HCT116 (cell line): ENCODE measurements around the gene SLC2A14. TPM values are rescaled to one million over a fixed set of nuclear protein-coding genes. Genes with fewer than 3 reads are reported as not detected.

Experiments used
- ATAC-seq: fragments of 200-7000 bp; cut with Tn5 transposase; 2 replicates; pipeline ENCODE4 v1.9.1; 2020; ENCODE audit warnings: mild to moderate bottlenecking, moderate library complexity
- BruUV-seq: library from RNA; stranded (reverse); fragments of 400-500 nt; replicated peaks from 2 replicates; lab custom pipeline; 2021; lab: Mats Ljungman, UMichigan
- CTCF ChIA-PET: fragments of 300-600 bp; sonication (Branson Sonifier 250); formaldehyde crosslinking; loops from one replicate; lab custom pipeline; 2021; ENCODE audit warnings: antibody characterized with exemption; lab: Charles Lee
- POLR2A ChIA-PET: fragments of 300-600, 350-600 bp; sonication (Branson Sonifier 250); formaldehyde crosslinking; loops from one replicate; lab custom pipeline; 2021; ENCODE audit warnings: antibody characterized with exemption; lab: Charles Lee
- RAD21 ChIA-PET, 2 experiments: fragments of 300-600 bp; sonication (Branson Sonifier 250); formaldehyde crosslinking; loops; one replicate each; lab custom pipeline; 2023; ENCODE audit warnings: low total read pairs in 2 of 2; ENCODE audit not compliant: uncharacterized antibody in 2 of 2, unreplicated experiment in 2 of 2, low non-redundant PET in 1 of 2; lab: Charles Lee
- DNase-seq: peaks from one replicate; pipeline ENCODE4 v3.0.0-alpha.2; 2010; ENCODE audit warnings: low read depth, low spot score
- H2AFZ ChIP-seq: fragments of 200-600 bp; shearing (Covaris generic), sonication (generic); 2 replicates; pipeline ENCODE4 v1.6.1; 2017; ENCODE audit warnings: low read depth, mixed run types, mixed read lengths, antibody characterized with exemption, low read length; ENCODE audit not compliant: poor library complexity, severe bottlenecking
- H3K27ac ChIP-seq: 2 replicates; pipeline ENCODE4 v1.5.1; 2012; ENCODE audit warnings: low read depth, low read length
- H3K27me3 ChIP-seq: fragments of 200-600 bp; sonication (generic); 2 replicates; pipeline ENCODE4 v1.6.1; 2016; ENCODE audit warnings: mixed run types, low read length, mixed read lengths; ENCODE audit not compliant: insufficient read depth
- H3K36me3 ChIP-seq, 2 experiments: fragments of 200-500 bp in 1 of 2; fragments of 200-600 bp in 1 of 2; sonication (Bioruptor generic) in 1 of 2; sonication (generic) in 1 of 2; 2 replicates each; pipeline versions ENCODE4 v1.5.1 to v1.6.1; 2014 to 2016; ENCODE audit warnings: low read length in 2 of 2, inconsistent platforms in 1 of 2, mixed read lengths in 1 of 2, mixed run types in 1 of 2; ENCODE audit not compliant: insufficient read depth in 2 of 2, control insufficient read depth in 1 of 2
- H3K4me1 ChIP-seq, 2 experiments: fragments of 200-600 bp in 1 of 2; sonication (generic) in 1 of 2; 2 replicates each; pipeline versions ENCODE4 v1.5.1 to v1.6.1; 2012 to 2017; ENCODE audit warnings: low read length in 2 of 2, inconsistent platforms in 1 of 2, mild to moderate bottlenecking in 1 of 2, mixed read lengths in 1 of 2, mixed run types in 1 of 2, moderate library complexity in 1 of 2; ENCODE audit not compliant: insufficient read depth in 2 of 2, control insufficient read depth in 1 of 2
- H3K4me2 ChIP-seq: fragments of 200-600 bp; sonication (generic); 2 replicates; pipeline ENCODE4 v1.6.1; 2017; ENCODE audit warnings: mixed run types, low read length, mixed read lengths
- H3K4me3 ChIP-seq, 2 experiments: fragments of 200-600 bp in 1 of 2; sonication (generic) in 1 of 2; replicated peaks in 1 of 2; 2 replicates each; pipeline ENCODE4 v1.5.1; 2011 to 2016; ENCODE audit warnings: low read length in 2 of 2, control low read depth in 1 of 2, low read depth in 1 of 2, mild to moderate bottlenecking in 1 of 2, mixed read lengths in 1 of 2, mixed run types in 1 of 2
- H3K79me2 ChIP-seq: fragments of 200-600 bp; sonication (generic); 2 replicates; pipeline ENCODE4 v1.6.1; 2017; ENCODE audit warnings: mild to moderate bottlenecking, mixed run types, low read length, moderate library complexity, mixed read lengths; ENCODE audit not compliant: insufficient read depth
- H3K9ac ChIP-seq: fragments of 200-600 bp; sonication (generic); 2 replicates; pipeline ENCODE4 v1.6.1; 2016; ENCODE audit warnings: low read length, mixed read lengths
- H3K9me2 ChIP-seq: fragments of 200-600 bp; sonication (generic), shearing (Covaris generic); 2 replicates; pipeline ENCODE4 v1.6.1; 2017; ENCODE audit warnings: mixed run types, mild to moderate bottlenecking, moderate library complexity; ENCODE audit not compliant: insufficient read depth
- H3K9me3 ChIP-seq, 2 experiments: fragments of 200-500 bp in 1 of 2; fragments of 200-600 bp in 1 of 2; sonication (Bioruptor generic) in 1 of 2; sonication (generic) in 1 of 2; 2 replicates each; pipeline ENCODE4 v1.6.1; 2014 to 2017; ENCODE audit warnings: low read length in 2 of 2, mixed read lengths in 2 of 2, inconsistent platforms in 1 of 2, low read depth in 1 of 2, mild to moderate bottlenecking in 1 of 2, mixed run types in 1 of 2, moderate library complexity in 1 of 2; ENCODE audit not compliant: control insufficient read depth in 1 of 2, insufficient read depth in 1 of 2
- H4K20me1 ChIP-seq: fragments of 200-600 bp; sonication (generic), shearing (Covaris generic); 2 replicates; pipeline ENCODE4 v1.6.1; 2017; ENCODE audit warnings: mixed run types, mild to moderate bottlenecking, moderate library complexity; ENCODE audit not compliant: insufficient read depth
- CEBPB ChIP-seq: IDR thresholded peaks from 2 replicates; pipeline ENCODE4 v1.6.1; 2012; ENCODE audit warnings: low read depth
- EGR1 ChIP-seq: IDR thresholded peaks from 2 replicates; pipeline ENCODE4 v1.6.1; 2012; ENCODE audit warnings: low read depth
- ELF1 ChIP-seq: IDR thresholded peaks from 2 replicates; pipeline ENCODE4 v1.6.1; 2012; ENCODE audit warnings: low read depth, borderline replicate concordance
- EZH2 ChIP-seq: fragments of 200-600 bp; sonication (generic); IDR thresholded peaks from 2 replicates; pipeline ENCODE4 v1.6.1; 2017; ENCODE audit warnings: antibody characterized with exemption, mixed run types
- EZH2phosphoT487 ChIP-seq: fragments of 200-600 bp; IDR thresholded peaks from 2 replicates; pipeline ENCODE4 v1.6.1; 2018; ENCODE audit warnings: antibody characterized with exemption, borderline replicate concordance
- FOSL1 ChIP-seq: IDR thresholded peaks from 2 replicates; pipeline ENCODE4 v1.6.1; 2012; ENCODE audit warnings: low read depth
- JUND ChIP-seq: IDR thresholded peaks from 2 replicates; pipeline ENCODE4 v1.6.1; 2012
- MAX ChIP-seq: IDR thresholded peaks from 2 replicates; pipeline ENCODE4 v1.6.1; 2012
- POLR2A ChIP-seq: IDR thresholded peaks from 2 replicates; pipeline ENCODE4 v1.7.0; 2011; ENCODE audit warnings: borderline replicate concordance; ENCODE audit not compliant: insufficient read depth, insufficient read length; ENCODE audit errors: extremely low read depth
- POLR2AphosphoS5 ChIP-seq: IDR thresholded peaks from 2 replicates; pipeline ENCODE4 v1.6.1; 2011; ENCODE audit warnings: mild to moderate bottlenecking, low read depth, low read length, moderate library complexity
- SIN3A ChIP-seq: IDR thresholded peaks from 2 replicates; pipeline ENCODE4 v1.6.1; 2012; ENCODE audit warnings: low read depth
- SRF ChIP-seq: IDR thresholded peaks from 2 replicates; pipeline ENCODE4 v1.6.1; 2012; ENCODE audit warnings: low read depth
- TCF7L2 ChIP-seq: IDR thresholded peaks from 2 replicates; pipeline ENCODE4 v1.7.0; 2011; ENCODE audit warnings: borderline replicate concordance, inconsistent platforms; ENCODE audit not compliant: insufficient read depth, insufficient read length; ENCODE audit errors: extremely low read depth
- YY1 ChIP-seq: IDR thresholded peaks from 2 replicates; pipeline ENCODE4 v1.6.1; 2011; ENCODE audit warnings: low read length, low read depth, moderate library complexity, mild to moderate bottlenecking; ENCODE audit not compliant: insufficient replicate concordance; ENCODE audit errors: extremely low read depth
- ZFX ChIP-seq: fragments of 450-650 bp; IDR thresholded peaks from 2 replicates; pipeline ENCODE4 v1.6.1; 2017
- ZNF274 ChIP-seq: fragments of 200-500 bp; sonication (Bioruptor generic); IDR thresholded peaks from 2 replicates; pipeline ENCODE4 v1.6.1; 2014; ENCODE audit warnings: mild to moderate bottlenecking, low read depth, low read length, inconsistent platforms
- intact Hi-C: fragments of 100-400 bp; cut with micrococcal nuclease; formaldehyde crosslinking; loops from 2 replicates; pipeline ENCODE4 v1.10.0; 2022
- total RNA-seq: library from RNA; stranded (reverse); gene quantifications from one replicate; pipeline ENCODE4 v1.2.1, GENCODE V29; 2021; ENCODE audit not compliant: unreplicated experiment
- TF ChIP-seq, protein P1 (sequence below), 3 experiments: fragments of 200-600 bp in 1 of 3; sonication (generic) in 1 of 3; IDR thresholded peaks in 2 of 3; conservative IDR thresholded peaks in 1 of 3; 2 replicates each; pipeline ENCODE4 v1.5.1; 2012 to 2017; ENCODE audit warnings: low read depth in 2 of 3, low read length in 2 of 3, antibody characterized with exemption in 1 of 3, borderline replicate concordance in 1 of 3, control low read depth in 1 of 3, mild to moderate bottlenecking in 1 of 3, mixed read lengths in 1 of 3, mixed run types in 1 of 3, moderate library complexity in 1 of 3; ENCODE audit not compliant: insufficient read depth in 1 of 3
- TF ChIP-seq, protein P2 (sequence below): IDR thresholded peaks from 2 replicates; pipeline ENCODE4 v1.6.1; 2012

SLC2A14 gene
- total RNA-seq, 1 experiment from 2014 or later = not detected

DNA sequence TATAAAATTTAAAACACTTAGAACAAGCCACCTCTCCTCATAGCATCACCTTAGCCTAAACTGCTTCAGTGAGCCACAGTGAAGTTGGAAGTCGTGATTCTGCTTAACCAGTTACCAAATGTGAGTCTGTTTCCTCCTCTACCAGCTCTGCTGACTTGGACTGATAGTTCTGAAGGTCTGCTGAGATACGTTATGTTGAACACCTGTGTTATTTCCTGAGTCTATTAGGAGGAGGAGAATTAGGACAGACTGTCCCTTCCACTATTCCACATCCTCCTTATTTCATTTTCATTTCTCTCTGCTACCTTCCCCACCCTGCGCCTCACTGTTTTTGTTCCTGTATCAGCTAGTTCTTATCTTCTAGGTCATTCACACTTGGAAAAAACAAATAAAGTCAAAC lies 2.4 kb downstream of the SLC2A14 start (continued):
- TF ChIP-seq, protein P1, sequence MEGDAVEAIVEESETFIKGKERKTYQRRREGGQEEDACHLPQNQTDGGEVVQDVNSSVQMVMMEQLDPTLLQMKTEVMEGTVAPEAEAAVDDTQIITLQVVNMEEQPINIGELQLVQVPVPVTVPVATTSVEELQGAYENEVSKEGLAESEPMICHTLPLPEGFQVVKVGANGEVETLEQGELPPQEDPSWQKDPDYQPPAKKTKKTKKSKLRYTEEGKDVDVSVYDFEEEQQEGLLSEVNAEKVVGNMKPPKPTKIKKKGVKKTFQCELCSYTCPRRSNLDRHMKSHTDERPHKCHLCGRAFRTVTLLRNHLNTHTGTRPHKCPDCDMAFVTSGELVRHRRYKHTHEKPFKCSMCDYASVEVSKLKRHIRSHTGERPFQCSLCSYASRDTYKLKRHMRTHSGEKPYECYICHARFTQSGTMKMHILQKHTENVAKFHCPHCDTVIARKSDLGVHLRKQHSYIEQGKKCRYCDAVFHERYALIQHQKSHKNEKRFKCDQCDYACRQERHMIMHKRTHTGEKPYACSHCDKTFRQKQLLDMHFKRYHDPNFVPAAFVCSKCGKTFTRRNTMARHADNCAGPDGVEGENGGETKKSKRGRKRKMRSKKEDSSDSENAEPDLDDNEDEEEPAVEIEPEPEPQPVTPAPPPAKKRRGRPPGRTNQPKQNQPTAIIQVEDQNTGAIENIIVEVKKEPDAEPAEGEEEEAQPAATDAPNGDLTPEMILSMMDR (IDR thresholded peaks at IDR 0.05 in 2 of 3, conservative IDR thresholded peaks at IDR 0.05 in 1 of 3; ENCODE audit: borderline replicate concordance in 1 of 3, insufficient read depth in 1 of 3, low read depth in 2 of 3, low read length in 2 of 3) = no peak
- TF ChIP-seq TCF7L2 = no peak
- no peak for TF ChIP-seq MAX
- TF ChIP-seq, protein P2, sequence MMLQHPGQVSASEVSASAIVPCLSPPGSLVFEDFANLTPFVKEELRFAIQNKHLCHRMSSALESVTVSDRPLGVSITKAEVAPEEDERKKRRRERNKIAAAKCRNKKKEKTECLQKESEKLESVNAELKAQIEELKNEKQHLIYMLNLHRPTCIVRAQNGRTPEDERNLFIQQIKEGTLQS = no peak
- TF ChIP-seq, all 23 proteins: peak for 0

GRCh38 chr12:7869137-7869536 lies 3.6 kb downstream of the SLC2A14 start:
- Histone ChIP-seq H3K79me2 (no peaks in the 10 kb centered on the region), H3K9me3 (no peaks in the 10 kb centered on the region), H3K36me3 (no peaks in the 10 kb centered on the region), H3K27ac (no peak overlapping the region), H3K9me2 (no peaks in the 10 kb centered on the region), H3K9ac (no peak overlapping the region), H3K4me1 (no peaks in the 10 kb centered on the region), H3K4me3 (no peak overlapping the region), H3K27me3 (no peaks in the 10 kb centered on the region), H4K20me1 (no peaks in the 10 kb centered on the region), H2AFZ (no peak overlapping the region), H3K4me2 (no peak overlapping the region)
- no TSS peak for BruUV-seq
- ChIA-PET POLR2A (no interaction called here), RAD21 (no interaction called here), CTCF (no interaction called here)
- DNase-seq (no peak), ATAC-seq (no peak)
- intact Hi-C loops = loop anchor here (10.0 kb wide), 1 partner anchor 216 kb away; the partner anchor contains the start of gene NECAP1
- TF ChIP-seq, protein P1 (IDR thresholded peaks at IDR 0.05 in 2 of 3, conservative IDR thresholded peaks at IDR 0.05 in 1 of 3; ENCODE audit: borderline replicate concordance in 1 of 3, insufficient read depth in 1 of 3, low read depth in 2 of 3, low read length in 2 of 3) = no peak
- TF ChIP-seq SIN3A (no peak), CEBPB (no peak), POLR2AphosphoS5 (no peak), ELF1 (no peak), EZH2phosphoT487 (no peak), POLR2A (no peak), ZNF274 (no peak), JUND (no peak), YY1 (no peak), ZFX (no peak), MAX (no peak), EZH2 (no peak), SRF (no peak), EGR1 (no peak), FOSL1 (no peak)
